Endothelial cell of umbilical vein (primary cell): Measurements from ENCODE around the gene BTN3A1. TPM values are rescaled to one million over a fixed set of nuclear protein-coding genes. Genes with fewer than 3 reads are reported as not detected.

Source experiments
- BruUV-seq: library from RNA; stranded (reverse); fragments of 400-500 nt; replicated peaks from 2 replicates; lab custom pipeline; 2021; lab: Mats Ljungman, UMichigan
- CTCF ChIA-PET: fragments of 300-600, 350-600 bp; sonication (Branson Sonifier 250); formaldehyde crosslinking; loops from one replicate; lab custom pipeline; 2021; ENCODE audit warnings: antibody characterized with exemption, inconsistent platforms; lab: Charles Lee
- POLR2A ChIA-PET: fragments of 300-600, 350-600 bp; sonication (Branson Sonifier 250); formaldehyde crosslinking; loops from one replicate; lab custom pipeline; 2021; ENCODE audit warnings: antibody characterized with exemption, inconsistent platforms; lab: Charles Lee
- DNase-seq: peaks from one replicate; pipeline ENCODE4 v3.0.0-alpha.2; 2011; ENCODE audit warnings: low read depth, low spot score
- FAIRE-seq: peaks from 2 replicates; lab custom pipeline; 2011; peaks lifted over from hg19 to GRCh38; lab: Jason Lieb, UNC
- H2AFZ ChIP-seq: 2 replicates; pipeline ENCODE4 v1.6.0; 2012; ENCODE audit warnings: low read depth, low read length, control low read depth, inconsistent platforms
- H3K27ac ChIP-seq: 2 replicates; pipeline ENCODE4 v1.5.1; 2011; ENCODE audit warnings: low read depth, mild to moderate bottlenecking, control low read depth, low read length, moderate library complexity; ENCODE audit not compliant: insufficient read depth
- H3K27me3 ChIP-seq, 2 experiments: 2 replicates each; pipeline versions ENCODE4 v1.6.0 to v1.6.1; 2011; ENCODE audit warnings: low read length in 2 of 2, mixed read lengths in 1 of 2; ENCODE audit not compliant: control insufficient read depth in 2 of 2, insufficient read depth in 2 of 2
- H3K36me3 ChIP-seq, 2 experiments: 2 replicates in 1 of 2; 3 replicates in 1 of 2; pipeline ENCODE4 v1.5.1; 2011; ENCODE audit warnings: low read length in 2 of 2, mild to moderate bottlenecking in 1 of 2, moderate library complexity in 1 of 2; ENCODE audit not compliant: control insufficient read depth in 2 of 2, insufficient read depth in 2 of 2; ENCODE audit errors: extremely low read depth in 1 of 2
- H3K4me1 ChIP-seq: 3 replicates; pipeline ENCODE4 v1.5.1; 2011; ENCODE audit warnings: mild to moderate bottlenecking, low read length; ENCODE audit not compliant: control insufficient read depth, insufficient read depth; ENCODE audit errors: extremely low read depth
- H3K4me2 ChIP-seq: 2 replicates; pipeline ENCODE4 v1.6.1; 2011; ENCODE audit warnings: low read length, control low read depth, mixed read lengths; ENCODE audit not compliant: insufficient read depth
- H3K4me3 ChIP-seq, 3 experiments: fragments of 200-600 bp in 1 of 3; sonication (generic), shearing (Covaris generic) in 1 of 3; replicated peaks in 1 of 3; 2 replicates each; pipeline ENCODE4 v1.5.1; 2011 to 2016; ENCODE audit warnings: control low read depth in 3 of 3, low read length in 3 of 3, mild to moderate bottlenecking in 2 of 3, inconsistent platforms in 1 of 3, low read depth in 1 of 3, moderate library complexity in 1 of 3; ENCODE audit not compliant: insufficient read depth in 1 of 3
- H3K79me2 ChIP-seq: 2 replicates; pipeline ENCODE4 v1.6.0; 2012; ENCODE audit warnings: low read length, inconsistent platforms; ENCODE audit not compliant: control insufficient read depth, insufficient read depth
- H3K9ac ChIP-seq: replicated peaks from 2 replicates; pipeline ENCODE3; 2011; ENCODE audit warnings: low read length, control low read depth; ENCODE audit not compliant: insufficient read depth; ENCODE audit errors: extremely low read depth
- H3K9me1 ChIP-seq: replicated peaks from 3 replicates; pipeline ENCODE4 v1.6.0; 2011; ENCODE audit warnings: mild to moderate bottlenecking, low read length; ENCODE audit not compliant: control insufficient read depth, insufficient read depth; ENCODE audit errors: extremely low read depth
- H3K9me3 ChIP-seq: replicated peaks from 2 replicates; pipeline ENCODE4 v1.5.1; 2012; ENCODE audit warnings: low read length, inconsistent platforms; ENCODE audit not compliant: control insufficient read depth, insufficient read depth
- H4K20me1 ChIP-seq: replicated peaks from 2 replicates; pipeline ENCODE3; 2011; ENCODE audit warnings: mild to moderate bottlenecking, low read length; ENCODE audit not compliant: control insufficient read depth, insufficient read depth; ENCODE audit errors: extremely low read depth
- EZH2 ChIP-seq: IDR thresholded peaks from 2 replicates; pipeline ENCODE4 v1.6.1; 2012; ENCODE audit warnings: borderline replicate concordance, low read depth, mild to moderate bottlenecking, moderate library complexity, low read length, inconsistent platforms; ENCODE audit not compliant: severe bottlenecking
- FOS ChIP-seq: IDR thresholded peaks from 2 replicates; pipeline ENCODE4 v1.6.1; 2011; ENCODE audit warnings: mild to moderate bottlenecking, low read length, moderate library complexity, borderline replicate concordance; ENCODE audit not compliant: insufficient read depth
- MYC ChIP-seq: IDR thresholded peaks from one replicate; pipeline ENCODE4 v1.6.1; 2011; ENCODE audit warnings: mild to moderate bottlenecking, low read depth, low read length
- dilution Hi-C: fragments of 300-500 bp; cut with MboI; formaldehyde crosslinking; loops from one replicate; pipeline ENCODE4 v1.15.0; 2019; ENCODE audit warnings: low sequenced_read_pairs; ENCODE audit not compliant: extremely low pct_ligation_motif_present
- intact Hi-C: fragments of 100-400 bp; cut with micrococcal nuclease; formaldehyde crosslinking; loops from one replicate; pipeline ENCODE4 v1.10.0; 2022
- polyA plus RNA-seq, 4 experiments: library from polyadenylated mRNA; depleted of rRNA in 3 of 4; stranded (reverse) in 3 of 4; unstranded in 1 of 4; fragments of >200 nt; gene quantifications; 2 replicates each; pipeline versions ENCODE4 v1.2.1 to v1.2.3, GENCODE V29; 2011 to 2012; ENCODE audit warnings: missing spikeins in 1 of 4
- total RNA-seq: library from RNA; stranded (reverse); gene quantifications from 2 replicates; pipeline ENCODE4 v1.2.3, GENCODE V29; 2021
- TF ChIP-seq, protein P1 (sequence below): IDR thresholded peaks from 2 replicates; pipeline ENCODE4 v1.6.1; 2011; ENCODE audit not compliant: insufficient read depth, insufficient read length
- TF ChIP-seq, protein P2 (sequence below), 2 donors: IDR thresholded peaks; 1 replicate in 1 of 2; 2 replicates in 1 of 2; pipeline ENCODE4 v1.5.1; 2011; ENCODE audit warnings: low read length in 2 of 2, mild to moderate bottlenecking in 2 of 2, moderate library complexity in 2 of 2, control low read depth in 1 of 2, inconsistent platforms in 1 of 2, low read depth in 1 of 2; ENCODE audit not compliant: insufficient read depth in 1 of 2; ENCODE audit errors: extremely low read depth in 1 of 2

Gene BTN3A1
- total and polyA plus RNA-seq, 2 donors (not counting 3 experiments of a cell fraction or from before 2014, with no cell fraction given), result 7.6 to 12.1 TPM

DNA sequence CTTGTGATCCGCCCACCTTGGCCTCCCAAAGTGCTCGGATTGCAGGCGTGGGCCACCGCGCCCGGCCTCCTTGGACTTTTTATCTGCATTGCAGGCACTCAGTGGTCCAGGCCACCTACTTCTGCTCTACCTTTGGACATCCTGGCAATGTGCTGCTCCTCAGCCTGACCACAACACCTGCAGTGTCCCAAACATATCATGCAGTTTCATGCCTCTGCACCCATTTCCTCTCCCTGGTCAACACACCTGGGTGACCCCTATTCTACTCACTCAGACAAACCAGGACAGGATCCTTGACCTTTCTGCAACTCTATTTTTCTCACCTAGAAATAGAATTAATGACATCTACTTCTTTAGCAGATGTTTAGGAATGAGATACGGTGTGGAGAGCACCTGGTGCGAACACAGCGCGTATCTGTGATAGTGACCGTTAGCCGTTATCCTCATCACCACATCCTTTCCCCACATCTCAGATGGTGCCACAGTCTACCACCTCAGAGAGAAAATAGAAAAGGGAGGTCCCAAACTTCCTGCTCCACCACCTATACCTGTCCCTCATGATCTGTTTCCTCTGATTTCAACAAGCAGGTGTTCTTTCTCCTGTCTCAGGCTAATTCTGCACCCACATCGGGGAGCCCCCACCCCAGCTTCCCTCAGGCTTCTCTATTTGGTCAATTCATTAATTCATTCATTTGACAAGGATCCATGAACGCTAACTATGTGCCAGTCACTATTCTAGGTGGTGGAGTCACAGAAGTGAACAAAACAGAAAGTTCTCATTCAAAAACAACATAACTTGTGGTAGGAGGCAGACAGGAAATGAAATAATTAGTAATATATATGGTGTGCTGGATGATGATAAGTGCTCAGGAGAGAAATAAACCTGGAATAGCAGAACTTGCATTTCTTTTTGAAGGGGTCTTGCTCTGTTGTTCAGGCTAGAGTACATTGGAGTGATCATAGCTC lies 41.3 kb upstream of the BTN3A1 start:
- CTCF ChIA-PET, result interaction anchor here (1.1 kb wide), 1 partner anchor 19 kb away, joined by 3 read pairs; no protein-coding TSS in a partner anchor
- H4K20me1 ChIP-seq, result no peaks in the 10 kb centered on the region
- POLR2A ChIA-PET, result no interaction called here
- no peak for DNase-seq
- H3K36me3 ChIP-seq, result no peaks in the 10 kb centered on the region
- H3K4me1 ChIP-seq, result peaks cover 9% of the 10 kb centered on the region
- FAIRE-seq, result no peak
- H3K4me2 ChIP-seq, result no peak overlapping the region
- TF ChIP-seq FOS, result no peak
- TF ChIP-seq, protein P1, sequence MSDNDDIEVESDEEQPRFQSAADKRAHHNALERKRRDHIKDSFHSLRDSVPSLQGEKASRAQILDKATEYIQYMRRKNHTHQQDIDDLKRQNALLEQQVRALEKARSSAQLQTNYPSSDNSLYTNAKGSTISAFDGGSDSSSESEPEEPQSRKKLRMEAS, result no peak
- no peak for TF ChIP-seq MYC
- TF ChIP-seq, protein P2, sequence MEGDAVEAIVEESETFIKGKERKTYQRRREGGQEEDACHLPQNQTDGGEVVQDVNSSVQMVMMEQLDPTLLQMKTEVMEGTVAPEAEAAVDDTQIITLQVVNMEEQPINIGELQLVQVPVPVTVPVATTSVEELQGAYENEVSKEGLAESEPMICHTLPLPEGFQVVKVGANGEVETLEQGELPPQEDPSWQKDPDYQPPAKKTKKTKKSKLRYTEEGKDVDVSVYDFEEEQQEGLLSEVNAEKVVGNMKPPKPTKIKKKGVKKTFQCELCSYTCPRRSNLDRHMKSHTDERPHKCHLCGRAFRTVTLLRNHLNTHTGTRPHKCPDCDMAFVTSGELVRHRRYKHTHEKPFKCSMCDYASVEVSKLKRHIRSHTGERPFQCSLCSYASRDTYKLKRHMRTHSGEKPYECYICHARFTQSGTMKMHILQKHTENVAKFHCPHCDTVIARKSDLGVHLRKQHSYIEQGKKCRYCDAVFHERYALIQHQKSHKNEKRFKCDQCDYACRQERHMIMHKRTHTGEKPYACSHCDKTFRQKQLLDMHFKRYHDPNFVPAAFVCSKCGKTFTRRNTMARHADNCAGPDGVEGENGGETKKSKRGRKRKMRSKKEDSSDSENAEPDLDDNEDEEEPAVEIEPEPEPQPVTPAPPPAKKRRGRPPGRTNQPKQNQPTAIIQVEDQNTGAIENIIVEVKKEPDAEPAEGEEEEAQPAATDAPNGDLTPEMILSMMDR (IDR thresholded peaks at IDR 0.05; ENCODE audit: extremely low read depth in 1 of 2, insufficient read depth in 1 of 2, low read depth in 1 of 2, low read length in 2 of 2), result no peak
- no peak for TF ChIP-seq EZH2
- intact Hi-C loops, result no loop called here
- H3K9ac ChIP-seq, result no peak overlapping the region
- no peaks in the 10 kb centered on the region for H3K9me1 ChIP-seq
- H3K9me3 ChIP-seq, result no peaks in the 10 kb centered on the region
- no peak overlapping the region for H3K27ac ChIP-seq
- H3K27me3 ChIP-seq, result no peaks in the 10 kb centered on the region
- H3K79me2 ChIP-seq, result no peaks in the 10 kb centered on the region
- BruUV-seq, result no TSS peak
- dilution Hi-C loops, result no loop called here
- H2AFZ ChIP-seq, result no peak overlapping the region
- no peak overlapping the region for H3K4me3 ChIP-seq
